Neural cell (in vitro differentiated cells): ENCODE measurements around the gene YWHAG. TPM values are rescaled to one million over a fixed set of nuclear protein-coding genes. Genes with fewer than 3 reads are reported as not detected.

Experiments used
- H2AFZ ChIP-seq: fragments of 200-600, 300-800 bp; sonication (generic), shearing (Covaris generic); 2 replicates; pipeline ENCODE4 v1.6.0; 2014; ENCODE audit warnings: low read depth, mild to moderate bottlenecking, antibody characterized with exemption, low read length, moderate library complexity
- H3F3A ChIP-seq: fragments of 200-600 bp; shearing (Covaris generic); 2 replicates; pipeline ENCODE4 v1.6.1; 2016; ENCODE audit warnings: mild to moderate bottlenecking, moderate library complexity, mixed read lengths, antibody characterized with exemption, low read length; ENCODE audit not compliant: insufficient read depth, poor library complexity, severe bottlenecking
- H3K27ac ChIP-seq: fragments of 200-600, 300-800 bp; sonication (generic), shearing (Covaris generic); 2 replicates; pipeline ENCODE4 v1.5.1; 2014; ENCODE audit warnings: mild to moderate bottlenecking, low read length, moderate library complexity
- H3K27me3 ChIP-seq: fragments of 300-800, 200-600 bp; sonication (generic), shearing (Covaris generic); 2 replicates; pipeline ENCODE4 v1.6.0; 2014; ENCODE audit warnings: mild to moderate bottlenecking, low read depth, low read length, moderate library complexity; ENCODE audit not compliant: insufficient read depth
- H3K36me3 ChIP-seq: fragments of 300-800, 200-600 bp; sonication (generic), shearing (Covaris generic); 2 replicates; pipeline ENCODE4 v1.5.1; 2014; ENCODE audit warnings: mild to moderate bottlenecking, antibody characterized with exemption, low read length, moderate library complexity; ENCODE audit not compliant: insufficient read depth
- H3K4me2 ChIP-seq: fragments of 300-800, 200-600 bp; sonication (generic), shearing (Covaris generic); 2 replicates; pipeline ENCODE4 v1.6.0; 2014; ENCODE audit warnings: mild to moderate bottlenecking, low read length
- H3K4me3 ChIP-seq: fragments of 300-800, 200-600 bp; sonication (generic), shearing (Covaris generic); 2 replicates; pipeline ENCODE4 v1.5.1; 2014; ENCODE audit warnings: mild to moderate bottlenecking, low read length, moderate library complexity
- H3K79me2 ChIP-seq: fragments of 200-600 bp; shearing (Covaris generic); replicated peaks from 2 replicates; pipeline ENCODE4 v1.6.0; 2014; ENCODE audit warnings: mild to moderate bottlenecking, low read length, moderate library complexity; ENCODE audit not compliant: insufficient read depth
- H3K9ac ChIP-seq: fragments of 300-800, 200-600 bp; sonication (generic), shearing (Covaris generic); 2 replicates; pipeline ENCODE4 v1.6.1; 2016; ENCODE audit warnings: mild to moderate bottlenecking, low read length, mixed read lengths
- H3K9me2 ChIP-seq: fragments of 200-600 bp; shearing (Covaris generic); 2 replicates; pipeline ENCODE4 v1.6.1; 2016; ENCODE audit warnings: mild to moderate bottlenecking, low read length, mixed read lengths; ENCODE audit not compliant: insufficient read depth
- H3K9me3 ChIP-seq: fragments of 200-600, 300-800 bp; sonication (generic), shearing (Covaris generic); 2 replicates; pipeline ENCODE4 v1.6.1; 2016; ENCODE audit warnings: mild to moderate bottlenecking, mixed run types, low read length, moderate library complexity, mixed read lengths
- H4K20me1 ChIP-seq: fragments of 200-600 bp; shearing (Covaris generic); 2 replicates; pipeline ENCODE4 v1.6.1; 2016; ENCODE audit warnings: mild to moderate bottlenecking, mixed run types; ENCODE audit not compliant: insufficient read depth
- CTCF ChIP-seq: fragments of 450-650 bp; IDR thresholded peaks from 2 replicates; pipeline ENCODE4 v1.5.1; 2014; ENCODE audit warnings: antibody characterized with exemption, mild to moderate bottlenecking, moderate library complexity; ENCODE audit not compliant: poor library complexity, severe bottlenecking
- EP300 ChIP-seq: fragments of 450-650 bp; conservative IDR thresholded peaks from 2 replicates; pipeline ENCODE4 v1.6.1; 2014; ENCODE audit warnings: antibody characterized with exemption, mild to moderate bottlenecking, moderate library complexity; ENCODE audit not compliant: poor library complexity, severe bottlenecking
- EZH2 ChIP-seq: fragments of 200-600, 300-800 bp; shearing (Covaris generic), sonication (generic); IDR thresholded peaks from 2 replicates; pipeline ENCODE4 v1.6.1; 2014; ENCODE audit warnings: antibody characterized with exemption, low read length, borderline replicate concordance, mild to moderate bottlenecking; ENCODE audit not compliant: insufficient read depth, poor library complexity, severe bottlenecking
- MXI1 ChIP-seq: fragments of 450-650 bp; conservative IDR thresholded peaks from 2 replicates; pipeline ENCODE4 v1.6.1; 2014; ENCODE audit warnings: antibody characterized with exemption, mild to moderate bottlenecking; ENCODE audit not compliant: poor library complexity, severe bottlenecking
- POLR2AphosphoS5 ChIP-seq: IDR thresholded peaks from 2 replicates; pipeline ENCODE4 v1.6.1; 2012
- RAD21 ChIP-seq: fragments of 450-650 bp; conservative IDR thresholded peaks from 2 replicates; pipeline ENCODE4 v1.6.1; 2014; ENCODE audit warnings: antibody characterized with exemption, mild to moderate bottlenecking, moderate library complexity
- REST ChIP-seq: IDR thresholded peaks from 2 replicates; pipeline ENCODE4 v1.6.1; 2012; ENCODE audit warnings: borderline replicate concordance
- SMC3 ChIP-seq: fragments of 450-650 bp; conservative IDR thresholded peaks from 2 replicates; pipeline ENCODE4 v1.6.1; 2014; ENCODE audit warnings: antibody characterized with exemption, mild to moderate bottlenecking, moderate library complexity; ENCODE audit not compliant: poor library complexity
- TAF1 ChIP-seq: IDR thresholded peaks from 2 replicates; pipeline ENCODE4 v1.6.1; 2012; ENCODE audit warnings: low read depth
- polyA plus RNA-seq: library from polyadenylated mRNA; depleted of rRNA; stranded (reverse); fragments of >200 nt; gene quantifications from 2 replicates; pipeline ENCODE4 v1.2.3, GENCODE V29; 2014

YWHAG gene
- polyA plus RNA-seq, 1 donor from 2014 or later: 284 TPM

GRCh38 chr7:76372984-76373833 lies 14.4 kb upstream of the YWHAG start:
- Histone ChIP-seq H4K20me1 (no peaks in the 10 kb centered on the region), H3K79me2 (no peaks in the 10 kb centered on the region), H3K36me3 (no peaks in the 10 kb centered on the region), H3K9me2 (no peaks in the 10 kb centered on the region), H3K27me3 (no peaks in the 10 kb centered on the region), H3K27ac (no peak overlapping the region), H3F3A (no peaks in the 10 kb centered on the region), H3K9ac (no peak overlapping the region), H2AFZ (no peak overlapping the region), H3K9me3 (no peaks in the 10 kb centered on the region), H3K4me3 (no peak overlapping the region), H3K4me2 (no peak overlapping the region)
- no peak for TF ChIP-seq EP300
- no peak for TF ChIP-seq SMC3
- no peak for TF ChIP-seq EZH2

GRCh38 chr7:76371396-76371795 lies 12.6 kb upstream of the YWHAG start:
- Histone ChIP-seq H3K27me3 (no peaks in the 10 kb centered on the region), H3K36me3 (no peaks in the 10 kb centered on the region), H3F3A (no peaks in the 10 kb centered on the region), H3K9me3 (no peaks in the 10 kb centered on the region), H3K27ac (no peak overlapping the region), H3K9me2 (no peaks in the 10 kb centered on the region), H3K4me3 (no peak overlapping the region), H4K20me1 (no peaks in the 10 kb centered on the region), H3K4me2 (no peak overlapping the region), H2AFZ (no peak overlapping the region), H3K9ac (no peak overlapping the region), H3K79me2 (no peaks in the 10 kb centered on the region)
- no peak for TF ChIP-seq MXI1
- no peak for TF ChIP-seq EP300
- TF ChIP-seq CTCF: no peak
- no peak for TF ChIP-seq REST
- TF ChIP-seq RAD21: no peak
- TF ChIP-seq EZH2: no peak
- TF ChIP-seq POLR2AphosphoS5: no peak
- TF ChIP-seq SMC3: no peak
- no peak for TF ChIP-seq TAF1
